CD4-positive, alpha-beta T cell treated with Interleukin-4 for 1 hour (primary cell): ENCODE measurements around the gene IGFL3.
"Not testable (repeated sequence)": the region's sequence is repeated elsewhere in the genome, so short reads cannot be mapped to it uniquely, and the experiment has no call there.

Experiments
- DNase-seq, 2 donors: peaks; one replicate each; pipeline ENCODE4 v3.0.0-alpha.2; 2020 to 2022

IGFL3 gene

DNA sequence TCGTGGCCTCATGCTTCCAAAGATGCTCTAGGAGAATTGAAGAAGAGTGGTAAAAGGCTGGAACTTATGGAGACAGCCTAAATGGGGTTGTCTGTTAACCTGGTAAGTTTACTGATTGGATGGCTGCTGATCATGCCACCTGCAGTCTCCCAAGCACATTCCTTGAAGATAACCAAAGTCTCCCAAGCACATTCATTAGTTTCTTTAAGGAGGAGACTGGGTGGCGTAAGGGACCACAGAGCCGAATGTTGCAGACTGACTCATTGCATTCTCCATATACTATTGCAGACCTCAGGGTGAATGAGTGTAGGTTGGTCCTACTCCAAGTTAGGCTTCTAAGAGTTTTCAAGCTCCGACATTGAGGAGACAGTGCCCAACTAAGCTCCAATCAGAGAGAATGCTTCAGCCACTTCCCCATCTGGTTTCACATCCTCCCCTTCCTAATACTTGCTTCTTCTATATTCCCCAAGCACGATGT is at the start of gene IGFL3:
IGFL3 (minus strand) TSS at position 51 of the 478 bp plus-strand sequence; CDS start at position 12, 39 bp downstream.
- DNase-seq: no peak

DNA sequence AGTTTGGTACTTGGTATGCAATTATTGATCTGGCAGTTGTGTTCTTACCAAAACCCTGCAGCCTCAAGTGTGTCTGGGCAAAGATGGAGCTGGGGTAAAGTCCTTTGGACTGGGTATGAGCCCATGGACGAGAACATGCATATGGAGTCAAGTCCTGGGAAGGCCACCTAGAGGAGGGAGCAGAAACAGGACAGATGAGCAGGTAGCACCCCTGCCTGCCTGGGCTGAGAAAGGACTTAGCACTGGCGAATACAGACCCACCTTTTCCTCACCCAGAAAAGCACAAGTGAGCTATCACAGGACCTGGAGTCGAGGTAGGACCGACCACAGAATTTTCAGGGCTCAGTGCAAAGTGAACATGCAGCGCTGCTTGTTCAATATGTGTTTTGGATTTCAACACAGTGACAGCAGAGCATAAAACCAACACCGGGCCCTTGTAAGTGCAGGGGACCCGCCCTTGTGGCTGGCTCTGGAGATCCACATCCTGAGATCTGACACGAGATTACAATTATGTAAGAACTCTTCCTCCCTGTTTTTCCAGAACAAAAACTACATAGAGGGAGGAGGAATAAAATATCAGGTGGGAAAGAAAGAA is 49.5 kb upstream of the IGFL3 start:
- DNase-seq: no peak

DNA sequence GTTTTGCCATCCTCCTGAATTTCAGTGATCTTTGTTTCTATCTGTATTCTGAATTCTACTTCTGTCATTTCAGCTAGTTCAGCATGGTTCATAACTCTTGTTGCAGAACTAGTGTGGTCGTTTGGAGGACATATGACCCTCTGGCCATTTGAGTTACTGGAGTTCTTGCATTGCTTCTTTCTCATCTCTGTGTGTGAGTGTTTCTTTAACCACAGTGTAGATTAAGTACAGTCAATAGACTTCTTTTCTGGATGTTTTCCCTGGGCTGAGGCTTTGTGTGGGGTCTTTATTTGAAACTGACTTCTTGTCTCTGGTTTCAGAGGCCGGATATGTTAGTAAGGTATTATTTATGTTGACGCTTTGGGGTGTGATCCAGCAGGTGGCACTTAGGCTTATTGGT is 38.2 kb upstream of the IGFL3 start:
- DNase-seq: no peak

DNA sequence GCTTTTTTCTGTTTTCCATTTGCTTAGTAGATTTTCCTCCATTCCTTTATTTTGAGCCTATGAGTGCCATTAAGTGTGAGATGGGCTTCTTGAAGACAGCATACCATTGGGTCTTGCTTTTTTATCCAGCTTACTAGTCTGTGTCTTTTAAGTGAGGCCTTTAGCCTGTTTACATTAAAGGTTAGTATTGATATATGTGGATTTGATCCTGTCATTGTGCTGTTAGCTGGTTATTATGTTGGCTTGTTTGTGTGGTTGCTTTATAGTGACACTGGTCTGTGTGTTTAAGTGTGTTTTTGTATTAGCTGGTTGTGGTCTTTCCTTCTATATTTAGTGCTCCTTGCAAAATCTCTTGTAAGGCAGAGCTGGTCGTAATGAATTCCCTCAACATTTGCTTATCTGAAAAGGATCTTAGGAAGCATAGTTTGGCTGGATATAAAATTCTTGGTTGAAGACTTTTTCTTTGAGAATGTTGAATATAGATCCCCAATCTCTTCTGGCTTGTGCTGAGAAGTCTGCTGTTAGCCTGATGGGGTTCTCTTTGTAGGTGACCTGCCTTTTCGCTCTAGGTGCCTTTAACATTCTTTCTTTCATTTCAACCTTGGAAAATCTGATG is 37.3 kb upstream of the IGFL3 start:
- not testable (repeated sequence) for DNase-seq

DNA sequence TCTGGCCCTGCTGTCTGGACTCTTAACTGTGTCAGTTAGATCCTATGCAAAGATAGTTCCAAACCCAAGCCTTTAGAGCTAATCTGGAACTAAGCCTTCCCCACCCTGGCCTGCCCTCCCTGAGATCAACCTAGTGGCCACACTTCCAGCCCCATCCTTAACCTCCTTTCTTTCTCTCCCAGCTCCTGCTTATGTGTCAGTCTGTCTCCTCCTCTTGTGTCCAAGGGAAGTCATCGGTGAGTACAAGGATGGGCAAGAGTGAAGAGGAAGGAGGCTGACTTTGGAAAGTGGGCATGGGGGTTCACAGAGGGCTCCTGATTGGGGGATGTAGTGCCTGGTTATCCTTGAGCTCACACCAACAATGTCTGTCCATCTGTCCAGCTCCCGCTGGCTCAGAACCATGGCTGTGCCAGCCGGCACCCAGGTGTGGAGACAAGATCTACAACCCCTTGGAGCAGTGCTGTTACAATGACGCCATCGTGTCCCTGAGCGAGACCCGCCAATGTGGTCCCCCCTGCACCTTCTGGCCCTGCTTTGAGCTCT is 35.8 kb upstream of the IGFL3 start:
- DNase-seq: no peak

DNA sequence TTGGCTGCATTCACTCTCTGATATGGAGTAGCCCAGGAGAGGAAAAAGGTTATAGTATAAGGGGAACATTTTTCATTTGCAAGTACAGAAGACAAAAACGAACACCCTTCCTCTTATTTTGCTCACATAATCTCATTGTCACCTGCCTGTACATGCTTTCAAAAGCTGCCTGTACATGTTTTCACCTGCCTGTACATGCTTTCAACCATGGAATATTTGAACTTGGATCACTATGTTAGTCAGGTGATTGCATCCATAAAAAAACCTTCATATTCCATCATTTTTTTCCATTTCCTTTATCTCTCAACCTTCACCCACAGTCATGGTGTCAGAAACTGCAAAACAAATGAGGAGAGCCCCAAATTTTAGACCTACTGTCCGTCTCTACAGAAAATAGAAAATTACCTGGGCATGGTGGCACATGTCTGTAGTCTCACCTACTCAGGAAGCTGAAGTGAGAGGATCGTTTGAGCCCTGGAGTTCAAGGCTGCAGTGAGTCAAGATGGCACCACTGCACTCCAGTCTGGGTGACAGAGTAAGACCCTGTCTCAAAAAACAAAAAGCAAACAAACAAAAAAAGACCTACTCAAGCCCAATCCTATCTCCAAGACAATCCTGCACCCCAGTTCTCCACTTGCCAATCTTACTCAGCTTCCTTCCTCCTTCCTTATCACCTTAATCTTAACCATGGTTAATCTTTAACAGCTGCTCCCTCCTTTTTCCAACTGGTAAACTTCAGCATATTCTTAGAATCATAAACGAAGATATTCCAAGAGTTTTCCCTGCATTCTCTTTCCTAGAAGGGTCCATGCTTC is 35.1 kb upstream of the IGFL3 start:
- DNase-seq: no peak

DNA sequence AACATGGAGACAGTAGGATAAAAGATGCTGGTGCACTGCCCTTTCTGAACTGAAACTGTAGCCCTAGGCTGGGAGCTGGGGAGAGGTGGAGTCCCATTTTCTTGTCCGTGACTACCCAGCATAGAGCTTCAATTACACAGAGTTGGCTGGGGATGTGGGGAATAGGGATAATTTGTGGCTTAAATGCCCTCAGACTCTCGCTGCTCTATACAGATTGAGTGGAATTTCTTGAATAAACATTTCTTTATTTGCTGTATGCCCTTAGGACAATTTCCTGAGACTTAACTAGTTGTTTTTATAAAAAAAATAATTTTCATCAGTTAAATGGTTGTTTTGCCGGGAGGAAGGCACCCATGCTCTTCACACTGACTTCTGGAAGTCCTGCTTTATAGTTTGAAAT is 30.7 kb upstream of the IGFL3 start:
- no peak for DNase-seq

DNA sequence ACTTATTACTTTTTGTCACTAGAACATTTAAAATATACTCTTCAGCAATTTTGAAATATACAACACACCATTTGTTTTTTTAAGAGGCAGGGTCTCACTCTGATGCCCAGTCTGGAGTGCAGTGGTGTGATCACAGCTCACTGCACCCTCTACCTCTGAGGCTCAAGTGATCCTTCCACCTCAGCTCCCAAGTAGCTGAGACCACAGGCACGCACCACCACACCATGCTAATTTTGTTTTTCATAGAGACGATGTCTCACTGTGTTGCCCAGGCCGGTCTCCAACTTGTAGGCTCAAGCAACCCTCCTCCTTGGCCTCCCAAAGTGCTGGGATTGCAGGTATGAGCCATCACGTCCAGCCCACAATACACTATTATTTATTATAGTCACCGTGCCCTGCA is 26.1 kb upstream of the IGFL3 start:
- DNase-seq: no peak

DNA sequence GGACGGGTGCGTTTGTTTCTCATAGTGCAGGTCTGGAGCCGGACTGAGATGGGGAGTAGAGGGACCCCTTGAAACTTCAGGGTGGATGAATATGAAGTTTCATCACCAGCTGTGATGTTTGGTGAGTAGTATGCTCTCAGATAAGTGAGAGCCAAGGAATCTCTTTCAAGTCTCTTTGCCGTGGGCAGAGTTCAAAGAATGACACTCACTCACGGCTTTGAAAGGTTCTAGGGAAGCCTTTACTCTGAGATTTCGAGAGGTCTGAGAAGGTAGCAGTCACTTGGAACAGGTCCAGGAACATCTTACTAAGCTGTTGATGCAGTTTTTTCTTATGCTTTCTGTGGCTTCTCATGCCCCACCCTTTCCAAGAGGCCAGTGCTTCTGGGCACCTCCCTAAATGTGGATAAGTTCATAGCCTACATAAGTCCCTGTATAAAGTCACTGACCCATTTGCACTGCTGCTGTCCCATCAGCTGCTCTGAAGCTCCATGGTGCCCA is 23.4 kb upstream of the IGFL3 start, which contains the start of gene IGFL2:
IGFL2 (plus strand) TSS at position 448 of the 498 bp plus-strand sequence; CDS start at position 489, 41 bp downstream.
- DNase-seq: no peak

DNA sequence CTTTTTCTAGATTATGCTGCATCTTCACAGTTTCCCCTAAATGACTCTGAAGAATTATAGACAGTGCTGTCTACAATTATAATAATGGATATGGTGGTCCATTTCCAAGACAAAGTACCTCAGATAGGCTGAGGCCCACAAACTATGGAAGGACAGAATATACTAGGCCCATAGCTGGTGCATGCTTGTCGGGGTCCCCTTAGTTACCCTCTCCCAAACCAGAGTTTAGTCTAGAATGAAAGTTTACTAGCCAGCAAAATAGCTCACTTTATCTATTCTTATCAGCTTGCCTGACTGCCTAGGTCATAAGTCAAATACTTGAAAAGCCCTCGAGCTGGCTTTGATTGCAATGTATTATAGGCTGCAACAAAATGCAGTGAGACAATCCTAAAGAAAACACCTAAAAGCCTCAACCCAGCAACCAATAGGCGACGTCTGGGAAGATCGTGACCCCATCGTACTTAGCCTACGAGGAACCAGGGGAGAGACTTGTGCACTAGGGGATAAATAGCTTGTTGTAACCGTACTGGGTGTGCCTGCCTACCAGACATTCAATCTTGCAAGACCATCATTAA is 22.8 kb upstream of the IGFL3 start:
- DNase-seq: no peak

DNA sequence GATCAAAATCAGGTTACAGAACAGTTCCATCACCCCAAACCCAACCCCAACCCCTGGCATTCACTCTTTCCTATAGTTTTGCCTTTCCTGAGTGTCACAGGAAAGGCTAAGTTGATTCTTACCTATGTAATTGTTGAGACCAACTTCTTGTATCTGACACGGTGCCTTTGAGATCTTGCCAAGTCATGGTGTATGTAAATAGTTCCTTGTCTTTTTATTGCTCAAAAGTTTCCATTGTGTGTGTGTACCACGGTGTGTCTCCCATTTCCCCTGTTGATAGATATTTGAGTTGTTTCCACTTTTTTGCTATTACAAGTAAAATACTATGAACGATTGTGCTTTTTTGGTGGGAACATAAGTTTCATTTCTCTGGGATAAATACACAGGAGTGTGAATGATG is 20.3 kb upstream of the IGFL3 start:
- no peak for DNase-seq

DNA sequence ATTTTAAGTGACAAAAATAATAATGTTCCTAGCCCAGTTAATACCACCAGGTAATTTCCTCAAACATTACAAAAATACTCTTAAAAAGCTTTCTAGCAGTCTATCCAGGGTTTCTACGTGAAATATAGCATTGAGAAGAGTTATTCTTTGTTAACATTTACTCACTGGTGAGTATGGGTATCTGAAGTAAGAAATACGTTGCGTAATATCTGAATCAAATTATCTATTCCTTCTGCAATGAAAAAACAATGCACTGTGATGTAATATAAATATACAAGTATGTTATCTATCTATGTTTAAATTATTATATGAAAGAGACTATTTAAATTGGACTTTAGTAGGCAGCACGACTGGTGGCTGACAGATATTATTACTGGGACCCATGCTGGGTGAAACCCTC is 17.8 kb upstream of the IGFL3 start:
- DNase-seq: no peak

DNA sequence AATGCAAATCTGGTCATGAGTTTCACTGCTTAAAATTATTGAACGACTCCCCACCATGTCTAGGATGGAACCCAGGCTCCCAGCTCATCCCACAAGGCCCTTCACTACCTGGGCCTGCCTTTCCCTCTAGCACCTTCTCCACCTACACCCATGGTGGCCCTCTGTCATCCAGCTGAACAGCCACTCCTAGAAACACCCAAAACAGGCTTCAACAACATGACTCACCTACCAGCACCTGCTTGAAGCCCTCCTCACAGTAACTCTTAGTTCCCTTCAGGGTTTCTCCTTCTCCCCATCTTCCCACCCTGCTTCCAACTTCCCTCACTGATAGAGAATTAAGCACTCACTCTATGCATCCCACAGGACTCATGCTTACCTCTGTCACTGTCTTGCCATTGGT is 16.9 kb upstream of the IGFL3 start:
- DNase-seq: no peak

DNA sequence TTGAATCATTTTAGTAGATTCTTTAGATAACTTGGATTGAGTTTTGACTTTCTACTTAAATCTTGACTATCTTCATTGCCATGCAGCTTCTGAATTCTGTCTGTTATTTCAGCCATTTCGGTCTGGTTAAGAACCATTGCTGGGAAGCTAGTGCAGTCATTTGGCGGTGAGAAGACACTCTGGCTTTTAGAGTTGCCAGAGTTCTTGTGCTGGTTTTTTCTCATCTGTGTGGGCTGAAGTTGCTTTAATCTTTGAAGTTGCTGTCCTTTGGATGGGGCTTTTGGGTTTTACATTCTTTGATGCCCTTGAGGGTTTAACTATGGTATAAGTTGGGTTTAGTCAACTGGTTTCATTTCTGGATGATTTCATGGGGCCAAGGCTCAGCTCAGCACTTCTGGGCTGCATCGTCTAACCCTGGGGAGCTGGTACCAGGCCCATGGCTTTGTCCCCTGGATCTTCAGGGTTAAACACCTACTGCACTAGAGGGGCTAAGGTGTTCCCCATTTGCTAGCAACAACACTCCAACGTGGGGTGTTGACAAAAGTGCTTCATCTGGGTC is 13.5 kb upstream of the IGFL3 start:
- no peak for DNase-seq

DNA sequence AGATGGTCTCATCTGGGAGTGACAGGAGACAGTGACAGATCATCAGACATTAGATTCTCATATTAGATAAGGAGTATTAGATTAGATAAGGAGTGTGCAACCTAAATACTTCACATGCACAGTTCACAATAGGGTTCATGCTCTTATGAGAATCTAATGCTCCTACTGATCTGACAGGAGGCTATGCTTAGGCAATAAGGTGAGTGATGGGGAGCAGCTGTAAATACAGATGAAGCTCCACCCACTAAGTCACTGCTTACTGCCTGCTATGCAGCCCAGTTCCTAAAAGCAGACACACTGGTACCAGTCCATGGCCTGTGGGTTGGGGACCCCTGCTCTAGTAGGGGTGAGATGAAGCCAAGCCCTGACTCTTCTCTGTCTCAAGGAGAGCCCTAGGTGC is 10.0 kb upstream of the IGFL3 start:
- no peak for DNase-seq

DNA sequence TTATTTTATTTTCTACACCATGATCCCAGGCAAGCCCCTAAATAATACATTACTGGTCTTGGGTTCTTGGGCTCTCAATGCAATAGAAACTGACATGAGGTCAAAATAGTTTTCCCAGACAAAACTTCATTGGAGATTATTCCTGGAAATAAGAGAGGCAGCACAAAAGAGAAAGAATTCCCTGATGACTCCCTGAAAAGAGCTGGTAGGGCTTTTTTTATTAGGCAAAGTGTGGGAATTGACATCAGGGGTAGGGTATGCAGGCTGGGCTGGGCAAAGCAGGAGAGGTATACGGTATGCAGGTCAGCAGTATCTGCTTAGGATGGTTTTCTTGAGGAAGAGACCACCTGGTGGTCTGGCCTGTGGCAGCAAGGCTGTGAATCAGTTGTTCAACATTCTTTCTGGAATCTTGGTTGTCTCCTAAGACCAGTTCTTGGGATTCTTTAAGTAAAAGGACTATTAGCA is 9.3 kb upstream of the IGFL3 start:
- no peak for DNase-seq

DNA sequence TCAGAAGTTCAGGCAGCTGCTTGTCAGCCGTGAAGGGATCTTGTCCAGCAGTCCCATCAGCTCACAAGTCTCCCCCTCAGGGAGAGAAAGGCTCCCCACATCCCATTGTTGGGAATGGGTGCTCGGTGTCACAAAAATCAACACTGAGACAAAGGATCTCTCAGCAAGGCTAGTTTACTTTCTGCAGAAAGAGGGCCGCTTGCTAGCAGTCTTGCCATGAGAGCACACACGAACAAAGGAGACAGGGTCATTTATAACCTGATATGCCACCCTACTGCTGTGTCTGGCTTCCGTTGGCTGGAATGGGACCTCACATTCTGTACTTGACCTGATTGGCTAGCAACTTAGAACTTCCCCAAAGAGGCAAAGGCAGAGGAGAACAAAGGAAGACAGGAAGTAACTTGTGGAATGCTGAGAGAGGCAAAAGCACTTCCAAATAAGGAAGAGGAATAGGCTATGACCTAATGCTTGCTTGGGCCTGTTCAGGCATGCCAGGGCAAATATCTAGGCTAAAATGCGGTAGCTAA is 8.7 kb upstream of the IGFL3 start:
- no peak for DNase-seq

DNA sequence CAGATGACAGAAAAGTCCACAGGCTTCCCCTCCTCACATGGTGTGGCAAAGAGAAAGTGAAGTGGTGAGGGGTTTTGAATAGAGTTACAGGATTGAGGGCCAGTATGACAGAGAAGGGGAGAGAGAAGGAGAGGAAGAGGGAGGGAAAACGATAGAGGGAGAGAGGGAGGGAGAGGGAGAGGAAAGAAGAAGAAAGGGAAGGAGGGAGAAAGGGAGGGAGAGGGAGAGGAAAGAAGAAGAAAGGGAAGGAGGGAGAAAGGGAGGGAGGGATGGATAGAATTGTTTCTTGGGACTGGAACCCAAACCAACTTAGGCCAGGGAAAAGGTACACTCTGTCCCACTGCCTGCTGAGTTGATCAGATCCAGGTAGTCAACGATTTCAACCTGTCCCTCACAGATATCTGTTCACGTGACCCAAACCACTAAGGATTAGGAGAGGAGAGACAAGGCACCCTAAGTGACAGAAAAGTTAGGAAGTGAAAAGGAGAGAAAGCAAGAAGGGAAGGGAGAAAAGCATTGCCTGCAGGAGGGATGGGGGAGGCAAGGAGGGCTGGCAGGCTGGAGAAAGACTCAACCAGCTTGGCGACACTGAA is 8.1 kb upstream of the IGFL3 start:
- DNase-seq: no peak

DNA sequence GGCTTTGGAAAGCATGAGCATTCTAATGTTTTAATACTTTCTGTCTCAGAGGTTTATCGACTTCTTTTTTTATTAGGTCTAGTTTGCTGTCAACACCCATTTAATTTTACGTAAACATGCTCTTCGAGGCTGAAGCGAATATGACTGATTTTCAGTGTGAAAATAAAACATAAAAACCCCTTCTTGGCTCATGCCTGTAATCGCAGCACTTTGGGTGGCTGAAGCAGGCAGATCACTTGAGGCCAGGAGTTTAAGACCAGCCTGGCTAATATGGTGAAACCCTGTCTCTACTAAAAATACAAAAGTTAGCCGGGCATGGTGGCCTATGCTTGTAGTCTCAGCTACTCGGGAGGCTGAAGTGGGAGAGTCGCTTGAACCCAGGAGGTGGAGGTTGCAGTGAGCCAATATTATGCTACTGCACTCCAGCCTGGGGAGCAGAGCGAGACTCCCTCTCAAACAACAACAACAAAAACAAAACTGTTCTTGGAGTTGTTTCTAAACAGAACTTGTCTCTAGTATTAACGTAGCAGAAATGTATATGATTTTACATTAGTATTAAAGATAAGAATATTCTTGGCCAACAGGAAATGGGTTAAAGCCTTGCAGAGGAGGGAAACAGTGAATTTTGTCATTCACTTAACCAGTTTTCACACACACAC is 7.1 kb upstream of the IGFL3 start:
- no peak for DNase-seq

DNA sequence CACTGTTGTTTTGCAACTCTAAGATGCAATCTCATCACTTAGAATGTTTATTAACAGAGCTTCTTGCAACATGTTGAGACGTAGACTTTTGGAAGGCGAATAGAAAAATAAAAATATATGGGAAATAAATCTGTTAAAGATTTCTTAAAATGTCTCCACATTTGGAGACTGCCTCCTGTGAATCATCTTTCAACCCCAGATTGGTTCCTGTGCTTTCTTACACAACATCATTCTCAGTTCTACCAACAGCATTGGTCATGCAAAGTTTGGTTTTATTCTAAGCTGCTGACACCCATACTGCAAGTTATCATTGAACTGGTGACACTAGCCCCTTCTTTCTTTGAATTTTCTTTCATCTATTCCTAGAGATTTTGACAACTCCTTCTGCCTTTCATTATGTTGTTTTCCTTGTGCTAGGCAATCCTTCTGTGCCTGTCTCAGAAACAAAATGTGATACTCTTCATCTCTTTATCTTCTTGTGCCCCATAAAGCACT is 1.6 kb upstream of the IGFL3 start:
- no peak for DNase-seq

DNA sequence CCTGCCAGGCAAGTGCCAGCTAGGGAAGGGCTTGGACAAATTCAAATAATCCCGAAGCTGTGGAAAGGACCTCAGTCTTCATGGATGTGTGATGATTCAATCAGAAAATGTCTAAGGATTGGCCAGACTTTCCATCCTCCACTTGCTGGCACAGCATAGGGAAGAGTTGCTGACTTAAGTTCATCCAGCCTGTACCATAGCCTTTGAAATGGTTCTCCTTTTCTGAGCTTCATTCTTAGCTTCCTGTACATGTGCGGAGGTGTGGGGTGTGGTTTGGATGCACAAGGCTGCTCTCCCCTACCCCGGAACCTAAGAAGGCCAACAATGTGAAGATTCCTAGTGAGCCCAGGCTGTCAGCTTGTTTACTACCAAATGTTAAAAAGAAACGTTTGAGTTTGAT is 959 bp upstream of the IGFL3 start:
- no peak for DNase-seq
